GM10847 (cell line): Measurements from ENCODE around the gene RAB20.

ENCODE experiments used
- POLR2A ChIP-seq: IDR thresholded peaks from 2 replicates; pipeline ENCODE4 v1.6.1; 2011; ENCODE audit not compliant: insufficient read length; ENCODE audit errors: extremely low read depth

RAB20 gene

GRCh38 chr13:110484290-110485048 is 77.1 kb downstream of the RAB20 start:
- no peak for TF ChIP-seq POLR2A

- TF ChIP-seq POLR2A = no peak
Measured at GRCh38 chr13:110483386-110483968, 78.0 kb downstream of the RAB20 start.

GRCh38 chr13:110480161-110480560 is 81.4 kb downstream of the RAB20 start:
- TF ChIP-seq POLR2A = no peak

- no peak for TF ChIP-seq POLR2A
Measured at GRCh38 chr13:110479648-110480047, 81.9 kb downstream of the RAB20 start.

- TF ChIP-seq POLR2A = no peak
Measured at GRCh38 chr13:110479215-110479545, 82.3 kb downstream of the RAB20 start.

GRCh38 chr13:110478405-110479214 is 82.9 kb downstream of the RAB20 start:
- no peak for TF ChIP-seq POLR2A

GRCh38 chr13:110477706-110478245 is 83.7 kb downstream of the RAB20 start:
- no peak for TF ChIP-seq POLR2A

- no peak for TF ChIP-seq POLR2A
Measured at GRCh38 chr13:110476220-110476617, 85.3 kb downstream of the RAB20 start.

- TF ChIP-seq POLR2A = no peak
Measured at GRCh38 chr13:110475550-110476219, 85.8 kb downstream of the RAB20 start.

- no peak for TF ChIP-seq POLR2A
Measured at GRCh38 chr13:110475117-110475516, 86.4 kb downstream of the RAB20 start.

- TF ChIP-seq POLR2A = no peak
Measured at GRCh38 chr13:110474713-110475112, 86.8 kb downstream of the RAB20 start.
